ENCODE results near the gene SNX11. TPM values are rescaled to one million over a fixed set of nuclear protein-coding genes. Genes with fewer than 3 reads are reported as not detected.

Gene SNX11
- total and polyA plus RNA-seq, 2 donors (not counting 1 experiment from before 2014, with no cell fraction given) = 12.6 to 17.7 TPM

DNA sequence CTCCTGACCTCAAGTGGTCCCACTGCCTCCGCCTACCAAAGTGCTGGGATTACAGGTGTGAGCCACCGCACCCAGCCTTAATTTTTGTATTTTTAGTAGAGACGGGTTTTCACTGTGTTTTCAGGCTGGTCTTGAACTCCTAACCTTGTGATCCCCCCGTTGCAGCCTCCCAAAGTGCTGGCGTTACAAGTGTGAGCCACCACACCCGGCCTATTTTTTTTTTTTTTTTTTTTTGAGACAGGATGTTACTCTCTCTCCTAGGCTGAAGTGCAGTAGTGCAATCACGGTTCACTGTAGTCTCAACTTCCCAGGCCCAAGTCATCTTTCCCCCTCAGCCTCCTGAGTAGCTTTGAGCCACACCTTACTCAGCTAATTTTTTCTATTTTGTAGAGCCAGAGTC, 3.1 kb upstream of the SNX11 start:
- no peaks in the 10 kb centered on the region for H3K9me3 ChIP-seq (ENCODE audit: control insufficient read depth, insufficient read depth, low read depth, low read length)
- peaks cover 30% of the 10 kb centered on the region for H3K79me2 ChIP-seq (ENCODE audit: control insufficient read depth, insufficient read depth, low read length)
- DNase-seq (ENCODE audit: low read depth in 2 of 2) = no peak
- H2AFZ ChIP-seq (ENCODE audit: low read length) = no peak overlapping the region
- H3K27me3 ChIP-seq (ENCODE audit: control insufficient read depth, insufficient read depth, low read length) = no peaks in the 10 kb centered on the region
- H3K4me1 ChIP-seq (ENCODE audit: control insufficient read depth, extremely low read depth, insufficient read depth, low read length) = peaks cover 8% of the 10 kb centered on the region
- no peak overlapping the region for H3K4me2 ChIP-seq (ENCODE audit: extremely low read depth, insufficient read depth, low read length)
- no peaks in the 10 kb centered on the region for H3K36me3 ChIP-seq (ENCODE audit: control insufficient read depth, insufficient read depth, low read length)
- no peaks in the 10 kb centered on the region for H4K20me1 ChIP-seq (ENCODE audit: control insufficient read depth, extremely low read depth, insufficient read depth, low read length)
- TF ChIP-seq EZH2 (IDR thresholded peaks at IDR 0.05; ENCODE audit: low read length, missing control alignments) = no peak
- TF ChIP-seq, protein P1, sequence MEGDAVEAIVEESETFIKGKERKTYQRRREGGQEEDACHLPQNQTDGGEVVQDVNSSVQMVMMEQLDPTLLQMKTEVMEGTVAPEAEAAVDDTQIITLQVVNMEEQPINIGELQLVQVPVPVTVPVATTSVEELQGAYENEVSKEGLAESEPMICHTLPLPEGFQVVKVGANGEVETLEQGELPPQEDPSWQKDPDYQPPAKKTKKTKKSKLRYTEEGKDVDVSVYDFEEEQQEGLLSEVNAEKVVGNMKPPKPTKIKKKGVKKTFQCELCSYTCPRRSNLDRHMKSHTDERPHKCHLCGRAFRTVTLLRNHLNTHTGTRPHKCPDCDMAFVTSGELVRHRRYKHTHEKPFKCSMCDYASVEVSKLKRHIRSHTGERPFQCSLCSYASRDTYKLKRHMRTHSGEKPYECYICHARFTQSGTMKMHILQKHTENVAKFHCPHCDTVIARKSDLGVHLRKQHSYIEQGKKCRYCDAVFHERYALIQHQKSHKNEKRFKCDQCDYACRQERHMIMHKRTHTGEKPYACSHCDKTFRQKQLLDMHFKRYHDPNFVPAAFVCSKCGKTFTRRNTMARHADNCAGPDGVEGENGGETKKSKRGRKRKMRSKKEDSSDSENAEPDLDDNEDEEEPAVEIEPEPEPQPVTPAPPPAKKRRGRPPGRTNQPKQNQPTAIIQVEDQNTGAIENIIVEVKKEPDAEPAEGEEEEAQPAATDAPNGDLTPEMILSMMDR (conservative IDR thresholded peaks at IDR 0.05 in 1 of 2, IDR thresholded peaks at IDR 0.05 in 1 of 2; ENCODE audit: low read depth in 1 of 2, low read length in 2 of 2) = no peak
- H3K9ac ChIP-seq (ENCODE audit: insufficient read depth, low read length) = no peak overlapping the region
- H3K4me3 ChIP-seq (replicated peaks in 1 of 4; ENCODE audit: control extremely low read depth in 1 of 4, insufficient read depth in 1 of 4, low read depth in 3 of 4, low read length in 4 of 4) = no peak overlapping the region
- H3K27ac ChIP-seq (ENCODE audit: insufficient read depth, low read length) = no peak overlapping the region

DNA sequence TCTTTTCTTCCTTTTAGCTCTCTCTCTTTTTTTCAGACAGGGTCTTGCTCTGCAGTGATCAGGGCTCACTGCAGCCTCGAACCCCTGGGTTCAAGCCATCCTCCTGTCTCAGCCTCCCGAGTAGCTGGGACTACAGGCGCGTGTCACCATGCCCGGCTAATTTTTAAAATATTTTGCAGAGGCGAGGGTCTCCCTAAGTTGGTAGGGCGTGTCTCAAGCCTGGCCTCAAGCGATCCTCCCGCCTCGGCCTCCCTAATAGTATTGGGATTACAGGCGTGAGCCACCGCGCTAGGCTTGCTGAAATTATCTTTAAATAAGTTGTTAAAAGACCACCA, 797 bp upstream of the SNX11 start:
- H4K20me1 ChIP-seq (ENCODE audit: control insufficient read depth, extremely low read depth, insufficient read depth, low read length) = no peaks in the 10 kb centered on the region
- peak overlapping the region; percentile 99 for H2AFZ ChIP-seq (ENCODE audit: low read length)
- H3K27ac ChIP-seq (ENCODE audit: insufficient read depth, low read length) = peak overlapping the region; percentile 62

DNA sequence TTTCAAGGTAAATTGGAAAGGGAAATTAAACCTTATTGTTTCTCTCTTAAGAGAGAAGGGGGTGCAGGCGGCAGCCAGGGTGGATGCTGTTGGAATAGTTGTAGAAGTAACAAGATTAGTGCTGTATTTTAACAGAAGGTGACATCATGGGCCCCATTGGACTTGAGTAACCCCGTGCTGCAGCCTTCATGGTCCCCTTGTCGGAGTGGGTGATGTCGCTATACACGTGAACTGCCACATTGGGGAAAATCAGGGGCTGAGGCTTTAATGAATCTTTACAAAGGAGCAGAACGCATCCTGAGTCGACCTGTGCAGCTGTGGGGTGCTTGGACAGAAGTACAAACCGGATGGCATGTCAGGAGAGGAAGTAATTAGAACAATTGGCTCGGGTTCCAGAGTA, 3.2 kb downstream of the SNX11 start:
- Histone ChIP-seq H3K27ac (ENCODE audit: insufficient read depth, low read length) (no peak overlapping the region), H3K4me3 (replicated peaks in 1 of 4; ENCODE audit: control extremely low read depth in 1 of 4, insufficient read depth in 1 of 4, low read depth in 3 of 4, low read length in 4 of 4) (no peak overlapping the region), H3K9me3 (ENCODE audit: control insufficient read depth, insufficient read depth, low read depth, low read length) (no peaks in the 10 kb centered on the region), H3K4me2 (ENCODE audit: extremely low read depth, insufficient read depth, low read length) (no peak overlapping the region), H3K4me1 (ENCODE audit: control insufficient read depth, extremely low read depth, insufficient read depth, low read length) (peaks cover 6% of the 10 kb centered on the region), H3K27me3 (ENCODE audit: control insufficient read depth, insufficient read depth, low read length) (no peaks in the 10 kb centered on the region), H3K36me3 (ENCODE audit: control insufficient read depth, insufficient read depth, low read length) (peaks cover 2% of the 10 kb centered on the region), H2AFZ (ENCODE audit: low read length) (no peak overlapping the region), H3K9ac (ENCODE audit: insufficient read depth, low read length) (no peak overlapping the region), H4K20me1 (ENCODE audit: control insufficient read depth, extremely low read depth, insufficient read depth, low read length) (no peaks in the 10 kb centered on the region), H3K79me2 (ENCODE audit: control insufficient read depth, insufficient read depth, low read length) (peaks cover 38% of the 10 kb centered on the region)
- no peak for TF ChIP-seq EZH2 (IDR thresholded peaks at IDR 0.05; ENCODE audit: low read length, missing control alignments)
- TF ChIP-seq, protein P1 (conservative IDR thresholded peaks at IDR 0.05 in 1 of 2, IDR thresholded peaks at IDR 0.05 in 1 of 2; ENCODE audit: low read depth in 1 of 2, low read length in 2 of 2) = no peak
- no peak for DNase-seq (ENCODE audit: low read depth in 2 of 2)

More for the DNA sequence above, 797 bp upstream of the SNX11 start:
- Histone ChIP-seq H3K36me3 (ENCODE audit: control insufficient read depth, insufficient read depth, low read length) (no peaks in the 10 kb centered on the region), H3K4me3 (replicated peaks in 1 of 4; ENCODE audit: control extremely low read depth in 1 of 4, insufficient read depth in 1 of 4, low read depth in 3 of 4, low read length in 4 of 4) (peak overlapping the region; percentile 70 to 97 (median 88)), H3K9ac (ENCODE audit: insufficient read depth, low read length) (peak overlapping the region; percentile 81), H3K79me2 (ENCODE audit: control insufficient read depth, insufficient read depth, low read length) (peaks cover 34% of the 10 kb centered on the region), H3K4me2 (ENCODE audit: extremely low read depth, insufficient read depth, low read length) (peak overlapping the region; percentile 79), H3K27me3 (ENCODE audit: control insufficient read depth, insufficient read depth, low read length) (no peaks in the 10 kb centered on the region), H3K4me1 (ENCODE audit: control insufficient read depth, extremely low read depth, insufficient read depth, low read length) (peaks cover 6% of the 10 kb centered on the region), H3K9me3 (ENCODE audit: control insufficient read depth, insufficient read depth, low read depth, low read length) (no peaks in the 10 kb centered on the region)
- no peak for DNase-seq (ENCODE audit: low read depth in 2 of 2)
- TF ChIP-seq, protein P1 (conservative IDR thresholded peaks at IDR 0.05 in 1 of 2, IDR thresholded peaks at IDR 0.05 in 1 of 2; ENCODE audit: low read depth in 1 of 2, low read length in 2 of 2) = no peak
- no peak for TF ChIP-seq EZH2 (IDR thresholded peaks at IDR 0.05; ENCODE audit: low read length, missing control alignments)
